PC-9 (cell line): ENCODE results near the gene ROBO1. TPM values are rescaled to one million over a fixed set of nuclear protein-coding genes. Genes with fewer than 3 reads are reported as not detected.
"Not testable (repeated sequence)": the region's sequence is repeated elsewhere in the genome, so short reads cannot be mapped to it uniquely, and the experiment has no call there.

Source experiments
- BruUV-seq: library from RNA; stranded (reverse); fragments of 400-500 nt; replicated peaks from 2 replicates; lab custom pipeline; 2021; lab: Mats Ljungman, UMichigan
- CTCF ChIA-PET: fragments of 300-600 bp; sonication (Branson Sonifier 250); formaldehyde crosslinking; loops from one replicate; lab custom pipeline; 2022; ENCODE audit warnings: antibody characterized with exemption; lab: Charles Lee
- POLR2A ChIA-PET: fragments of 300-600 bp; sonication (Branson Sonifier 250); formaldehyde crosslinking; loops from one replicate; lab custom pipeline; 2022; ENCODE audit warnings: antibody characterized with exemption; ENCODE audit not compliant: unreplicated experiment; lab: Charles Lee
- DNase-seq, 2 experiments: peaks; one replicate each; pipeline versions ENCODE4 v3.0.0 to v3.0.0-alpha.2; 2015 to 2022; ENCODE audit warnings: mixed read lengths in 1 of 2
- H2AFZ ChIP-seq: fragments of 200-600 bp; sonication (generic); 2 replicates; pipeline ENCODE4 v1.8.1; 2017; ENCODE audit warnings: antibody characterized with exemption
- H3F3A ChIP-seq: fragments of 200-600 bp; sonication (generic); 2 replicates; pipeline ENCODE4 v1.8.1; 2017; ENCODE audit warnings: antibody characterized with exemption, mild to moderate bottlenecking, low read depth; ENCODE audit not compliant: insufficient read depth
- H3K27ac ChIP-seq: fragments of 200-600 bp; sonication (generic); 2 replicates; pipeline ENCODE4 v1.6.1; 2016; ENCODE audit warnings: mixed run types
- H3K27me3 ChIP-seq: fragments of 200-600 bp; sonication (generic); 2 replicates; pipeline ENCODE4 v1.6.1; 2016; ENCODE audit warnings: low read depth, mixed run types; ENCODE audit not compliant: insufficient read depth
- H3K36me3 ChIP-seq: fragments of 200-600 bp; sonication (generic); 2 replicates; pipeline ENCODE4 v1.6.1; 2016; ENCODE audit warnings: low read depth, mixed run types
- H3K4me1 ChIP-seq: fragments of 200-600 bp; sonication (generic); replicated peaks from 2 replicates; pipeline ENCODE4 v1.6.1; 2016; ENCODE audit warnings: mixed run types; ENCODE audit not compliant: insufficient read depth
- H3K4me2 ChIP-seq: fragments of 200-600 bp; sonication (generic); 2 replicates; pipeline ENCODE4 v1.6.1; 2017; ENCODE audit warnings: mixed run types
- H3K4me3 ChIP-seq: fragments of 200-600 bp; sonication (generic); 2 replicates; pipeline ENCODE4 v1.6.1; 2016; ENCODE audit warnings: mixed run types
- H3K79me2 ChIP-seq: fragments of 200-600 bp; sonication (generic); 2 replicates; pipeline ENCODE4 v1.6.1; 2017; ENCODE audit warnings: low read depth, mixed run types
- H3K9me2 ChIP-seq: fragments of 200-600 bp; sonication (generic); 2 replicates; pipeline ENCODE4 v1.8.1; 2017; ENCODE audit warnings: mild to moderate bottlenecking; ENCODE audit not compliant: insufficient read depth
- H3K9me3 ChIP-seq: fragments of 200-600 bp; sonication (generic); 2 replicates; pipeline ENCODE4 v1.8.1; 2016; ENCODE audit warnings: low read depth; ENCODE audit not compliant: insufficient read depth
- H4K20me1 ChIP-seq: fragments of 200-600 bp; sonication (generic); 2 replicates; pipeline ENCODE4 v1.8.1; 2017; ENCODE audit not compliant: insufficient read depth
- CTCF ChIP-seq: fragments of 200-600 bp; sonication (generic); conservative IDR thresholded peaks from 2 replicates; pipeline ENCODE4 v1.6.1; 2017; ENCODE audit warnings: mixed run types, antibody characterized with exemption, mild to moderate bottlenecking, moderate library complexity
- EZH2 ChIP-seq: fragments of 200-600 bp; sonication (generic); IDR thresholded peaks from 2 replicates; pipeline ENCODE4 v1.8.0; 2017; ENCODE audit warnings: antibody characterized with exemption, low read depth
- intact Hi-C: fragments of 100-400 bp; cut with micrococcal nuclease; formaldehyde crosslinking; loops from one replicate; pipeline ENCODE4 v1.10.0; 2022; ENCODE audit not compliant: unreplicated experiment
- total RNA-seq: library from RNA; stranded (reverse); gene quantifications from 2 replicates; pipeline ENCODE4 v1.2.3, GENCODE V29; 2021

The ROBO1 gene
- total RNA-seq, 1 experiment from 2014 or later, result 17.5 TPM

GRCh38 chr3:79808515-79808914 lies 40.7 kb upstream of the ROBO1 start:
- H3K27me3 ChIP-seq, result no peaks in the 10 kb centered on the region
- H3K27ac ChIP-seq, result no peak overlapping the region
- DNase-seq, result no peak
- no peak overlapping the region for H2AFZ ChIP-seq
- H3K4me1 ChIP-seq, result no peaks in the 10 kb centered on the region
- BruUV-seq, result no TSS peak
- H3K79me2 ChIP-seq, result no peaks in the 10 kb centered on the region
- no peaks in the 10 kb centered on the region for H3K36me3 ChIP-seq
- TF ChIP-seq CTCF (no peak), EZH2 (no peak)
- no peaks in the 10 kb centered on the region for H3F3A ChIP-seq
- H3K4me3 ChIP-seq, result no peak overlapping the region
- H3K9me3 ChIP-seq, result 0 out of 2 replicates have a peak, but pooled peaks cover 4% of the 10 kb centered on the region
- intact Hi-C loops, result no loop called here
- H4K20me1 ChIP-seq, result no peaks in the 10 kb centered on the region
- no peak overlapping the region for H3K4me2 ChIP-seq
- no peaks in the 10 kb centered on the region for H3K9me2 ChIP-seq
- POLR2A ChIA-PET, result no interaction called here
- CTCF ChIA-PET, result no interaction called here

GRCh38 chr3:79790177-79790576 lies 22.4 kb upstream of the ROBO1 start:
- POLR2A ChIA-PET, H3K9me3 ChIP-seq, H3K4me3 ChIP-seq, DNase-seq, BruUV-seq, H3K4me2 ChIP-seq, intact Hi-C loops, H2AFZ ChIP-seq, H3K36me3 ChIP-seq, H3K27me3 ChIP-seq, CTCF ChIA-PET, H3K79me2 ChIP-seq, H3K27ac ChIP-seq, H3K9me2 ChIP-seq, H3K4me1 ChIP-seq, H4K20me1 ChIP-seq, H3F3A ChIP-seq: not testable (repeated sequence)

- POLR2A ChIA-PET, result no interaction called here
- no peaks in the 10 kb centered on the region for H3K36me3 ChIP-seq
- CTCF ChIA-PET, result no interaction called here
- H3K79me2 ChIP-seq, result no peaks in the 10 kb centered on the region
- H3K4me3 ChIP-seq, result no peak overlapping the region
- H3K4me1 ChIP-seq, result no peaks in the 10 kb centered on the region
- H3K27ac ChIP-seq, result no peak overlapping the region
- peaks cover 5% of the 10 kb centered on the region; the same call in 1 of the 2 replicates for H3F3A ChIP-seq
- TF ChIP-seq CTCF, result no peak
- H3K27me3 ChIP-seq, result no peaks in the 10 kb centered on the region
- intact Hi-C loops, result no loop called here
- no TSS peak for BruUV-seq
- no peaks in the 10 kb centered on the region for H3K9me2 ChIP-seq
- DNase-seq, result no peak
- H3K9me3 ChIP-seq, result no peaks in the 10 kb centered on the region
- no peaks in the 10 kb centered on the region for H4K20me1 ChIP-seq
- no peak overlapping the region for H2AFZ ChIP-seq
- no peak overlapping the region for H3K4me2 ChIP-seq
Observed at GRCh38 chr3:79773291-79773690, 5.5 kb upstream of the ROBO1 start.

- Histone ChIP-seq H4K20me1 (no peaks in the 10 kb centered on the region), H3K27me3 (no peaks in the 10 kb centered on the region), H3F3A (peaks cover 5% of the 10 kb centered on the region; the same call in 1 of the 2 replicates), H2AFZ (no peak overlapping the region), H3K4me2 (no peak overlapping the region), H3K36me3 (no peaks in the 10 kb centered on the region), H3K9me2 (no peaks in the 10 kb centered on the region), H3K79me2 (no peaks in the 10 kb centered on the region), H3K9me3 (no peaks in the 10 kb centered on the region), H3K27ac (no peak overlapping the region), H3K4me1 (no peaks in the 10 kb centered on the region), H3K4me3 (no peak overlapping the region)
- CTCF ChIA-PET, result no interaction called here
- TF ChIP-seq CTCF, result no peak
- TF ChIP-seq EZH2, result no peak
- POLR2A ChIA-PET, result no interaction called here
- no TSS peak for BruUV-seq
- no peak for DNase-seq
- intact Hi-C loops, result no loop called here
Observed at GRCh38 chr3:79769229-79769628, 1.4 kb upstream of the ROBO1 start.
